SK-N-SH (cell line): ENCODE results near the gene ZNF467. TPM values are rescaled to one million over a fixed set of nuclear protein-coding genes. Genes with fewer than 3 reads are reported as not detected.

Experiments used
- CTCF ChIA-PET: fragments of 300-600, 350-600 bp; formaldehyde crosslinking; extraction: SDS; loops from one replicate; lab custom pipeline; 2021; lab: Yijun Ruan, JAX
- POLR2A ChIA-PET: fragments of 350-600 bp; sonication (Branson Sonifier 250); formaldehyde crosslinking; extraction: SDS; loops from one replicate; lab custom pipeline; 2020; ENCODE audit warnings: antibody characterized with exemption, inconsistent platforms; lab: Yijun Ruan, JAX
- DNase-seq: peaks from one replicate; pipeline ENCODE4 v3.0.0; 2012
- H2AFZ ChIP-seq: fragments of 200-600 bp; sonication (generic); 2 replicates; pipeline ENCODE4 v1.8.1; 2016; ENCODE audit warnings: antibody characterized with exemption, mild to moderate bottlenecking, low read depth
- H3F3A ChIP-seq: fragments of 200-600 bp; sonication (generic); replicated peaks from 2 replicates; pipeline ENCODE3; 2016; ENCODE audit warnings: antibody characterized with exemption, mild to moderate bottlenecking; ENCODE audit not compliant: insufficient read depth
- H3K27ac ChIP-seq, 2 experiments: fragments of 200-500 bp in 1 of 2; fragments of 200-600 bp in 1 of 2; sonication (Bioruptor generic) in 1 of 2; sonication (generic), shearing (Covaris generic) in 1 of 2; 2 replicates each; pipeline versions ENCODE4 v1.5.1 to v1.6.1; 2014 to 2016; ENCODE audit warnings: low read depth in 2 of 2, inconsistent platforms in 1 of 2, low read length in 1 of 2, mild to moderate bottlenecking in 1 of 2, mixed read lengths in 1 of 2
- H3K27me3 ChIP-seq: fragments of 200-600 bp; sonication (generic), shearing (Covaris generic); 2 replicates; pipeline ENCODE4 v1.6.1; 2016; ENCODE audit warnings: mixed run types; ENCODE audit not compliant: insufficient read depth
- H3K36me3 ChIP-seq, 2 experiments: fragments of 200-500 bp in 1 of 2; fragments of 200-600 bp in 1 of 2; sonication (Bioruptor generic) in 1 of 2; sonication (generic) in 1 of 2; replicated peaks in 1 of 2; 2 replicates each; pipeline versions ENCODE3 to v1.5.1; 2014 to 2016; ENCODE audit warnings: low read length in 1 of 2, mild to moderate bottlenecking in 1 of 2; ENCODE audit not compliant: insufficient read depth in 2 of 2, control insufficient read depth in 1 of 2
- H3K4me1 ChIP-seq, 2 experiments: fragments of 200-500 bp in 1 of 2; fragments of 200-600 bp in 1 of 2; sonication (Bioruptor generic) in 1 of 2; sonication (generic), shearing (Covaris generic) in 1 of 2; 2 replicates each; pipeline versions ENCODE4 v1.5.1 to v1.6.1; 2014 to 2016; ENCODE audit warnings: low read depth in 1 of 2, low read length in 1 of 2, mixed run types in 1 of 2; ENCODE audit not compliant: insufficient read depth in 2 of 2, control insufficient read depth in 1 of 2
- H3K4me2 ChIP-seq: fragments of 200-600 bp; sonication (generic), shearing (Covaris generic); 2 replicates; pipeline ENCODE4 v1.6.1; 2017; ENCODE audit warnings: mixed run types
- H3K4me3 ChIP-seq, 2 experiments: fragments of 200-500 bp in 1 of 2; fragments of 200-600 bp in 1 of 2; sonication (Bioruptor generic) in 1 of 2; sonication (generic), shearing (Covaris generic) in 1 of 2; 2 replicates each; pipeline versions ENCODE4 v1.5.1 to v1.8.1; 2014 to 2016; ENCODE audit warnings: low read depth in 2 of 2, inconsistent platforms in 1 of 2, low read length in 1 of 2, mild to moderate bottlenecking in 1 of 2, mixed read lengths in 1 of 2, moderate library complexity in 1 of 2
- H3K79me2 ChIP-seq: fragments of 200-600 bp; sonication (generic); 2 replicates; pipeline ENCODE4 v1.8.1; 2017; ENCODE audit warnings: mild to moderate bottlenecking; ENCODE audit not compliant: insufficient read depth
- H3K9ac ChIP-seq: fragments of 200-600 bp; sonication (generic); 2 replicates; pipeline ENCODE4 v1.6.1; 2017; ENCODE audit warnings: mixed run types
- H3K9me2 ChIP-seq: fragments of 200-600 bp; sonication (generic); 2 replicates; pipeline ENCODE4 v1.6.1; 2017; ENCODE audit warnings: mixed run types
- H3K9me3 ChIP-seq: fragments of 200-600 bp; sonication (generic); 2 replicates; pipeline ENCODE4 v1.6.1; 2017; ENCODE audit warnings: mixed run types, mild to moderate bottlenecking, moderate library complexity
- H4K20me1 ChIP-seq: fragments of 200-600 bp; sonication (generic); 2 replicates; pipeline ENCODE4 v1.6.1; 2017; ENCODE audit warnings: mild to moderate bottlenecking, mixed run types; ENCODE audit not compliant: insufficient read depth
- CHD2 ChIP-seq: fragments of 150-350 bp; IDR thresholded peaks from 2 replicates; pipeline ENCODE4 v1.6.1; 2018; ENCODE audit warnings: low read length; ENCODE audit not compliant: partially characterized antibody
- CTCF ChIP-seq: fragments of 200-600 bp; sonication (generic); IDR thresholded peaks from 2 replicates; pipeline ENCODE4 v1.6.1; 2017; ENCODE audit warnings: antibody characterized with exemption, mild to moderate bottlenecking, moderate library complexity
- FOXM1 ChIP-seq: IDR thresholded peaks from 2 replicates; pipeline ENCODE4 v1.4.0; 2012; ENCODE audit warnings: low read depth, mild to moderate bottlenecking
- GABPA ChIP-seq: IDR thresholded peaks from 2 replicates; pipeline ENCODE4 v1.4.0; 2012; ENCODE audit warnings: low read depth, mild to moderate bottlenecking
- GATA2 ChIP-seq: sonication (generic); formaldehyde crosslinking; IDR thresholded peaks from 2 replicates; pipeline ENCODE4 v1.5.0; 2020; ENCODE audit warnings: mild to moderate bottlenecking, missing genetic modification reagents
- MEF2A ChIP-seq: IDR thresholded peaks from 2 replicates; pipeline ENCODE4 v1.4.0; 2012; ENCODE audit warnings: low read depth, borderline replicate concordance
- MXI1 ChIP-seq: IDR thresholded peaks from 2 replicates; pipeline ENCODE4 v1.6.1; 2012; ENCODE audit warnings: mild to moderate bottlenecking, low read depth, low read length, improper control_type of control experiment
- PBX3 ChIP-seq: IDR thresholded peaks from 2 replicates; pipeline ENCODE4; 2012
- POLR2AphosphoS5 ChIP-seq: IDR thresholded peaks from 2 replicates; pipeline ENCODE4 v1.6.1; 2012; ENCODE audit warnings: low read depth, low read length
- RCOR1 ChIP-seq: fragments of 150-350 bp; IDR thresholded peaks from 2 replicates; pipeline ENCODE4 v1.6.1; 2017; ENCODE audit warnings: antibody characterized with exemption, low read length
- RFX5 ChIP-seq: IDR thresholded peaks from 2 replicates; pipeline ENCODE4 v1.6.1; 2012; ENCODE audit warnings: mild to moderate bottlenecking, improper control_type of control experiment, low read length
- SIN3A ChIP-seq: IDR thresholded peaks from 2 replicates; pipeline ENCODE4 v1.6.1; 2012; ENCODE audit warnings: low read depth, mild to moderate bottlenecking, low read length, moderate library complexity, borderline replicate concordance
- TCF12 ChIP-seq: IDR thresholded peaks from 2 replicates; pipeline ENCODE4 v1.4.0; 2012
- TEAD4 ChIP-seq: IDR thresholded peaks from 2 replicates; pipeline ENCODE4 v1.4.0; 2012; ENCODE audit warnings: mild to moderate bottlenecking, borderline replicate concordance; ENCODE audit not compliant: insufficient read depth
- YY1 ChIP-seq: IDR thresholded peaks from 2 replicates; pipeline ENCODE4 v1.4.0; 2012; ENCODE audit warnings: low read depth, mild to moderate bottlenecking
- ZBTB33 ChIP-seq: IDR thresholded peaks from 2 replicates; pipeline ENCODE4 v1.4.0; 2012; ENCODE audit warnings: low read depth, borderline replicate concordance
- WGBS: methylation state at CpG from one replicate; pipeline ENCODE4 v1.1.6; 2017; ENCODE audit warnings: low lambda C conversion rate; 5-methylcytosine and 5-hydroxymethylcytosine counted together
- polyA plus RNA-seq, 3 experiments: library from polyadenylated mRNA; depleted of rRNA; stranded (reverse); fragments of >200 nt; gene quantifications; 2 replicates each; pipeline ENCODE4 v1.2.3, GENCODE V29; 2012

The ZNF467 gene
- polyA plus RNA-seq, 1 of the 3 experiments (the other 2 are of a cell fraction) = 4.1 TPM

GRCh38 chr7:149770728-149771636 lies 2.4 kb downstream of the ZNF467 start (continued):
- TF ChIP-seq RFX5 (no peak), GABPA (no peak), YY1 (no peak), POLR2AphosphoS5 (no peak), PBX3 (no peak)

- 80% methylated on average over 2 of the region's 2 CpGs for whole genome bisulfite sequencing
- ChIA-PET POLR2A (interaction anchor here (0.9 kb wide), 1 partner anchor 9 kb away, joined by 3 read pairs; no protein-coding TSS in a partner anchor), CTCF (interaction anchor here (0.5 to 4.2 kb wide), 7 partner anchors 15 to 1399 kb away, joined by 3 to 24 read pairs (median 4); partner anchors contain the start of gene ZNF783)
- TF ChIP-seq GATA2 (no peak), PBX3 (no peak), POLR2AphosphoS5 (no peak), GABPA (no peak), MEF2A (no peak), MXI1 (no peak), CTCF (no peak), SIN3A (no peak), RCOR1 (no peak), FOXM1 (no peak), TCF12 (no peak), CHD2 (no peak), RFX5 (no peak), ZBTB33 (no peak), TEAD4 (no peak)
- peaks cover 40% of the 10 kb centered on the region for H3K27me3 ChIP-seq
- H3K79me2 ChIP-seq = no peaks in the 10 kb centered on the region
- no peaks in the 10 kb centered on the region for H4K20me1 ChIP-seq
- no peak for DNase-seq
- peaks cover 0 to 7% of the 10 kb centered on the region in 2 experiments for H3K36me3 ChIP-seq
- H3K4me2 ChIP-seq = no peak overlapping the region
- no peak overlapping the region for H3K4me3 ChIP-seq
- H3K9me2 ChIP-seq = no peaks in the 10 kb centered on the region
- H3K27ac ChIP-seq = no peak overlapping the region
- H2AFZ ChIP-seq = no peak overlapping the region
- H3K4me1 ChIP-seq = peaks cover 4 to 23% of the 10 kb centered on the region in 2 experiments; a peak in 1 of 4 replicates
- peaks cover 9% of the 10 kb centered on the region for H3F3A ChIP-seq
- H3K9ac ChIP-seq = no peak overlapping the region
- no peaks in the 10 kb centered on the region for H3K9me3 ChIP-seq
Observed at GRCh38 chr7:149769915-149770314, 3.5 kb downstream of the ZNF467 start.
